ENCODE measurements around the gene PTPRF.

PTPRF gene

GRCh38 chr1:43550598-43551246 lies 20.0 kb downstream of the PTPRF start:
- no peak for TF ChIP-seq CTCF (IDR thresholded peaks at IDR 0.05; ENCODE audit: borderline replicate concordance, control extremely low read depth, extremely low read depth, insufficient read depth, missing control alignments)
- in situ Hi-C loops (cut with MboI; ENCODE audit: low sequenced_read_pairs, unreplicated experiment) = no loop called here
- no peak for DNase-seq (ENCODE audit: low spot score)

GRCh38 chr1:43551396-43551888 lies 20.8 kb downstream of the PTPRF start:
- DNase-seq (ENCODE audit: low spot score) = no peak
- in situ Hi-C loops (cut with MboI; ENCODE audit: low sequenced_read_pairs, unreplicated experiment) = no loop called here
- TF ChIP-seq CTCF (IDR thresholded peaks at IDR 0.05; ENCODE audit: borderline replicate concordance, control extremely low read depth, extremely low read depth, insufficient read depth, missing control alignments) = no peak

GRCh38 chr1:43552059-43552742 lies 21.5 kb downstream of the PTPRF start:
- TF ChIP-seq CTCF (IDR thresholded peaks at IDR 0.05; ENCODE audit: borderline replicate concordance, control extremely low read depth, extremely low read depth, insufficient read depth, missing control alignments) = no peak
- no peak for DNase-seq (ENCODE audit: low spot score)
- in situ Hi-C loops (cut with MboI; ENCODE audit: low sequenced_read_pairs, unreplicated experiment) = no loop called here

GRCh38 chr1:43552813-43553212 lies 22.1 kb downstream of the PTPRF start:
- DNase-seq (ENCODE audit: low spot score) = no peak
- TF ChIP-seq CTCF (IDR thresholded peaks at IDR 0.05; ENCODE audit: borderline replicate concordance, control extremely low read depth, extremely low read depth, insufficient read depth, missing control alignments) = no peak
- in situ Hi-C loops (cut with MboI; ENCODE audit: low sequenced_read_pairs, unreplicated experiment) = no loop called here

- peak; percentile 53 for TF ChIP-seq CTCF (IDR thresholded peaks at IDR 0.05; ENCODE audit: borderline replicate concordance, control extremely low read depth, extremely low read depth, insufficient read depth, missing control alignments)
- no peak for DNase-seq (ENCODE audit: low spot score)
- in situ Hi-C loops (cut with MboI; ENCODE audit: low sequenced_read_pairs, unreplicated experiment) = no loop called here
Observed at GRCh38 chr1:43554444-43554992, 23.8 kb downstream of the PTPRF start.

- in situ Hi-C loops (cut with MboI; ENCODE audit: low sequenced_read_pairs, unreplicated experiment) = no loop called here
- no peak for DNase-seq (ENCODE audit: low spot score)
- no peak for TF ChIP-seq CTCF (IDR thresholded peaks at IDR 0.05; ENCODE audit: borderline replicate concordance, control extremely low read depth, extremely low read depth, insufficient read depth, missing control alignments)
Observed at GRCh38 chr1:43556782-43557181, 26.1 kb downstream of the PTPRF start.
